SH-SY5Y (cell line): ENCODE data around the gene SPTB.

Experiments
- GATA2 ChIP-seq: IDR thresholded peaks from 2 replicates; pipeline ENCODE4 v1.6.1; 2011; ENCODE audit warnings: mild to moderate bottlenecking, low read depth, low read length
- GATA3 ChIP-seq: IDR thresholded peaks from 2 replicates; pipeline ENCODE4 v1.6.1; 2011; ENCODE audit warnings: low read depth, mild to moderate bottlenecking, low read length, moderate library complexity

DNA sequence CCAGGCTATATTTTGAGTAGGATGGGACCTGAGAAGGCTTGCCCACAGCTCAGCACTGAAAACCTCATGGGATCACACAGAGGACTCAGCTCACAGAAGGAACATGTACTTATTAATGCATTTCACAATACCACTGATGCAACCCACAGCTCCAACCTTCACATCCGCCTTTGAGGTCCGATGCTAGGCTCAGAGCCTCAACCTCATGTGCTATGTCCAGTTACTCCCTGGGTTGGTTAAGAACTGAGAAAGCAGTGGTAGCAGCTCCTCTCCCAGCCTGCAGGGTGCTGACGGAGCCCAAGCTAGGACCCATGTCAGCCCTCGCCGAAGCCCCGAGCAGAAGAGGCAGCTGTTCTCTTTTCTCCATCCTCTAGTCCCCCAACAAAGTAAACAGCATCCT, 52.9 kb downstream of the SPTB start:
- no peak for TF ChIP-seq GATA2
- TF ChIP-seq GATA3: no peak
